GM18873 (cell line): Measurements from ENCODE around the gene CSNK1G3.
"Not testable (repeated sequence)": the region's sequence is repeated elsewhere in the genome, so short reads cannot be mapped to it uniquely, and the experiment has no call there.

Experiments used
- ATAC-seq: cut with Tn5 transposase; IDR thresholded peaks from one replicate; pipeline ENCODE4 v1.9.1; 2021; ENCODE audit warnings: mild to moderate bottlenecking, moderate library complexity, moderate number of reproducible peaks; ENCODE audit not compliant: unreplicated experiment, low FRiP score

Gene CSNK1G3

GRCh38 chr5:123628860-123629544 is 117.0 kb downstream of the CSNK1G3 start:
- no peak for ATAC-seq

- ATAC-seq: no peak
These were observed 124.0 kb downstream of the CSNK1G3 start for GRCh38 chr5:123636006-123636405.

GRCh38 chr5:123637028-123637427 is 125.1 kb downstream of the CSNK1G3 start:
- ATAC-seq: not testable (repeated sequence)

- ATAC-seq: no peak
These were observed 127.3 kb downstream of the CSNK1G3 start for GRCh38 chr5:123639244-123639643.

GRCh38 chr5:123645024-123645603 is 133.1 kb downstream of the CSNK1G3 start:
- ATAC-seq: no peak

- no peak for ATAC-seq
These were observed 135.1 kb downstream of the CSNK1G3 start for GRCh38 chr5:123647066-123647465.

- ATAC-seq: no peak
These were observed 139.3 kb downstream of the CSNK1G3 start for GRCh38 chr5:123651234-123651633.

- ATAC-seq: no peak
These were observed 147.0 kb downstream of the CSNK1G3 start for GRCh38 chr5:123659011-123659410.

GRCh38 chr5:123659495-123659894 is 147.5 kb downstream of the CSNK1G3 start:
- no peak for ATAC-seq

- ATAC-seq: no peak
These were observed 153.0 kb downstream of the CSNK1G3 start for GRCh38 chr5:123664961-123665360.

GRCh38 chr5:123665822-123666371 is 153.9 kb downstream of the CSNK1G3 start:
- no peak for ATAC-seq
